ENCODE data around the gene STN1. TPM values are rescaled to one million over a fixed set of nuclear protein-coding genes. Genes with fewer than 3 reads are reported as not detected.

The STN1 gene
- total and polyA plus RNA-seq, 2 of the 4 experiments (the other 2 are of a cell fraction), result 17.8 to 32.3 TPM

GRCh38 chr10:103934308-103934707, 16.3 kb upstream of the STN1 start:
- CTCF ChIA-PET, result no interaction called here
- WGBS, 2 experiments (ENCODE audit: extremely low coverage in 2 of 2, insufficient read length in 1 of 2), result no CpG with 5 or more reads among the region's 6 CpGs

More at GRCh38 chr10:103934308-103934707, 16.3 kb upstream of the STN1 start:
- intact Hi-C loops (cut with micrococcal nuclease), result no loop called here
- no TSS peak for BruUV-seq (replicated peaks)
- no peak overlapping the region for H4K5ac ChIP-seq (ENCODE audit: low read depth, low read length)
- no peak overlapping the region for H3K56ac ChIP-seq (ENCODE audit: extremely low read depth, insufficient read depth, low read length)
- H3K9me1 ChIP-seq (ENCODE audit: insufficient read depth, low read length), result no peaks in the 10 kb centered on the region
- TF ChIP-seq BHLHE40 (IDR thresholded peaks at IDR 0.05; ENCODE audit: low read depth, low read length) (no peak), RCOR1 (IDR thresholded peaks at IDR 0.05; ENCODE audit: insufficient replicate concordance, low read length) (no peak), FOS (IDR thresholded peaks at IDR 0.05; ENCODE audit: low read depth, low read length) (no peak), POLR2A (IDR thresholded peaks at IDR 0.05; ENCODE audit: low read depth, low read length) (no peak), ELK1 (IDR thresholded peaks at IDR 0.05; ENCODE audit: borderline replicate concordance, low read depth, low read length) (no peak), SMC3 (IDR thresholded peaks at IDR 0.05; ENCODE audit: low read depth, low read length) (no peak), CEBPB (IDR thresholded peaks at IDR 0.05; ENCODE audit: low read depth, low read length) (no peak), CHD1 (IDR thresholded peaks at IDR 0.05; ENCODE audit: low read depth, low read length) (no peak), RFX5 (IDR thresholded peaks at IDR 0.05; ENCODE audit: low read depth, low read length) (no peak), NFE2L2 (IDR thresholded peaks at IDR 0.05; ENCODE audit: low read depth, low read length) (no peak), CTCF (conservative IDR thresholded peaks at IDR 0.05; ENCODE audit: low read depth, low read length) (no peak)
- peaks cover 13% of the 10 kb centered on the region for H3K27me3 ChIP-seq (ENCODE audit: control insufficient read depth, insufficient read depth, low read length)
- no peak overlapping the region for H2AK9ac ChIP-seq (replicated peaks; ENCODE audit: low read depth, low read length, poor library complexity)
- no peaks in the 10 kb centered on the region for H4K20me1 ChIP-seq (ENCODE audit: insufficient read depth, low read length)
- POLR2A ChIA-PET (ENCODE audit: unreplicated experiment), result no interaction called here
- H4K91ac ChIP-seq (ENCODE audit: insufficient read depth, low read depth, low read length), result no peak overlapping the region
- no peak overlapping the region for H3K4me3 ChIP-seq (ENCODE audit: insufficient read depth, low read depth, low read length)
- no peak overlapping the region for H3K27ac ChIP-seq (ENCODE audit: insufficient read depth, low read length)
- H2BK5ac ChIP-seq (ENCODE audit: low read depth, low read length, poor library complexity, severe bottlenecking), result no peak overlapping the region
- no peak overlapping the region for H3K23ac ChIP-seq (ENCODE audit: low read depth, low read length)
- H3K36me3 ChIP-seq (ENCODE audit: control insufficient read depth, insufficient read depth, low read length), result no peaks in the 10 kb centered on the region
- in situ Hi-C loops (cut with MboI; ENCODE audit: low sequenced_read_pairs), result no loop called here
- no peak overlapping the region for H2AK5ac ChIP-seq (ENCODE audit: low read depth, low read length)
- no peak overlapping the region for H3K4me2 ChIP-seq (ENCODE audit: low read depth, low read length)
- H2BK120ac ChIP-seq (ENCODE audit: low read depth, low read length), result no peak overlapping the region
- no peak overlapping the region for H3K9ac ChIP-seq (ENCODE audit: low read depth, low read length)
- H2BK20ac ChIP-seq (ENCODE audit: low read depth, low read length), result no peak overlapping the region
- no peak overlapping the region for H2AFZ ChIP-seq (replicated peaks; ENCODE audit: low read length, poor library complexity)
- H3K4me1 ChIP-seq (ENCODE audit: control insufficient read depth, insufficient read depth, low read length), result no peaks in the 10 kb centered on the region
- H3K9me3 ChIP-seq (ENCODE audit: control insufficient read depth, insufficient read depth, low read length), result no peaks in the 10 kb centered on the region
- DNase-seq (no peak), ATAC-seq (ENCODE audit: low read depth) (no peak)
- dilution Hi-C loops (cut with HindIII; ENCODE audit: low sequenced_read_pairs, unreplicated experiment), result no loop called here
- H3K79me1 ChIP-seq (ENCODE audit: low read depth in 1 of 2, low read length in 2 of 2), result no peaks in the 10 kb centered on the region
- no peak overlapping the region for H2BK15ac ChIP-seq (ENCODE audit: low read depth, low read length)
- no peak overlapping the region for H3K4ac ChIP-seq (ENCODE audit: low read depth, low read length)
- no peak overlapping the region for H3K14ac ChIP-seq (replicated peaks; ENCODE audit: low read depth, low read length)
- H3K18ac ChIP-seq (ENCODE audit: low read depth, low read length), result no peak overlapping the region
- no peak overlapping the region for H4K8ac ChIP-seq (ENCODE audit: low read depth in 2 of 2, low read length in 2 of 2)

Data from IMR-90 (cell line).